Liver (tissue), 3 donors: Measurements from ENCODE around the gene PREP.

ENCODE experiments used
- CTCF ChIP-seq: fragments of 150-350 bp; IDR thresholded peaks from 2 replicates; pipeline ENCODE4 v1.5.1; 2017; ENCODE audit warnings: improper control_type of control experiment, low read depth, low read length; ENCODE audit not compliant: missing input control
- FOXA1 ChIP-seq: IDR thresholded peaks from 2 replicates; pipeline ENCODE4 v1.6.1; 2016; ENCODE audit warnings: antibody characterized with exemption
- FOXA2 ChIP-seq: IDR thresholded peaks from 2 replicates; pipeline ENCODE4 v1.6.1; 2016; ENCODE audit warnings: antibody characterized with exemption
- GABPA ChIP-seq, 2 donors: IDR thresholded peaks in 1 of 2; conservative IDR thresholded peaks in 1 of 2; 2 replicates each; pipeline ENCODE4 v1.6.1; 2016; ENCODE audit warnings: antibody characterized with exemption in 2 of 2, mild to moderate bottlenecking in 1 of 2, moderate library complexity in 1 of 2
- HNF4A ChIP-seq, 2 donors: conservative IDR thresholded peaks; 2 replicates each; pipeline ENCODE4 v1.6.1; 2016; ENCODE audit warnings: antibody characterized with exemption in 2 of 2, mild to moderate bottlenecking in 2 of 2
- JUND ChIP-seq, 2 donors: IDR thresholded peaks; 2 replicates each; pipeline ENCODE4 v1.6.1; 2016; ENCODE audit warnings: antibody characterized with exemption in 2 of 2
- MAX ChIP-seq: IDR thresholded peaks from 2 replicates; pipeline ENCODE4 v1.6.1; 2016; ENCODE audit warnings: antibody characterized with exemption
- RAD21 ChIP-seq, 2 donors: IDR thresholded peaks; 2 replicates each; pipeline ENCODE4 v1.6.1; 2016; ENCODE audit warnings: antibody characterized with exemption in 2 of 2, mild to moderate bottlenecking in 2 of 2
- REST ChIP-seq: IDR thresholded peaks from 2 replicates; pipeline ENCODE4 v1.6.1; 2016; ENCODE audit warnings: antibody characterized with exemption, mild to moderate bottlenecking
- SP1 ChIP-seq: IDR thresholded peaks from 2 replicates; pipeline ENCODE4 v1.6.1; 2018; ENCODE audit warnings: antibody characterized with exemption, mild to moderate bottlenecking
- YY1 ChIP-seq: IDR thresholded peaks from 2 replicates; pipeline ENCODE4 v1.6.1; 2016; ENCODE audit warnings: antibody characterized with exemption, mild to moderate bottlenecking
- TF ChIP-seq, protein P1 (sequence below): IDR thresholded peaks from 2 replicates; pipeline ENCODE4 v1.6.1; 2016; ENCODE audit warnings: antibody characterized with exemption
- donor health status: healthy.
- donor health status: healthy.

DNA sequence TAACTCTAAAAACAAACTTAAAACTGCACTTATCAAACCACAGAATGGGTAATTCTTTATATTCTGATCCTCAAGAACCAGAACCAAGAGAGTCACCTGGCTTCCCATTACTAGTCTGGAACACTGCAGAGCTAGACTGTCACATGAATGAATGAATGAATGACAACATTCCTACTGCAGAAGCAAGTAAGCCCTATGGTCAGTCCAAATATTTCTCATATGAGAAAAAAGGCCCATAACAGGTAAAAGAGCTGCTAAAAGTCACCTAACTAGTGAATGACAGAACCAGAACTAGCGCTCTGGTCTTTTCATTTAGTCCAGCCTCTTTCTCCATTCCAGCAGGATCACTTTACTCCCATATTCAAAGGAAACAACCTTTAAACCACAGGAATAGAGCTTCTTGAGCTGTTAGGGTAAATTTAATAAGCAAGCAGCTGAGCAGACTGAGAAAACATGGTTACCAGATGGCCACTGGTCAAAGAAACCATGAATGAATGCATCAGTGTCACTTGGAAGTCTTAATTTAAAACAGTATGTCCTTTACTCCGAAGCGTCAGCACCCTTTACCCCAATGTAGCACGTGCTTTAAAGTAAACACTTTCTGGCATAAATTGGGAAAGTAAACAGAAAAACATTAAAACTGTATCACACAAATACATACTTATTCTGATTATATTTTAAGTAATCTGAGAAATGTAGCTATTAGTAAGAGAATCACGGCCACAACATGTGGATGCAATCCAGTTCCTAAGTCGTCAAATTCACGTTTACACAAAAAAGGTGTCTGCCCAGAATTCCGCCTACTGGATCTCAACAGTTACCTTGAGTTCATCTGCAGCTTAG lies 1.4 kb downstream of the PREP start:
- TF ChIP-seq CTCF: no peak
- TF ChIP-seq, protein P1, sequence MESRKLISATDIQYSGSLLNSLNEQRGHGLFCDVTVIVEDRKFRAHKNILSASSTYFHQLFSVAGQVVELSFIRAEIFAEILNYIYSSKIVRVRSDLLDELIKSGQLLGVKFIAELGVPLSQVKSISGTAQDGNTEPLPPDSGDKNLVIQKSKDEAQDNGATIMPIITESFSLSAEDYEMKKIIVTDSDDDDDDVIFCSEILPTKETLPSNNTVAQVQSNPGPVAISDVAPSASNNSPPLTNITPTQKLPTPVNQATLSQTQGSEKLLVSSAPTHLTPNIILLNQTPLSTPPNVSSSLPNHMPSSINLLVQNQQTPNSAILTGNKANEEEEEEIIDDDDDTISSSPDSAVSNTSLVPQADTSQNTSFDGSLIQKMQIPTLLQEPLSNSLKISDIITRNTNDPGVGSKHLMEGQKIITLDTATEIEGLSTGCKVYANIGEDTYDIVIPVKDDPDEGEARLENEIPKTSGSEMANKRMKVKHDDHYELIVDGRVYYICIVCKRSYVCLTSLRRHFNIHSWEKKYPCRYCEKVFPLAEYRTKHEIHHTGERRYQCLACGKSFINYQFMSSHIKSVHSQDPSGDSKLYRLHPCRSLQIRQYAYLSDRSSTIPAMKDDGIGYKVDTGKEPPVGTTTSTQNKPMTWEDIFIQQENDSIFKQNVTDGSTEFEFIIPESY: no peak
- no peak for TF ChIP-seq SP1
- TF ChIP-seq GABPA (IDR thresholded peaks at IDR 0.05 in 1 of 2, conservative IDR thresholded peaks at IDR 0.05 in 1 of 2): no peak
- no peak for TF ChIP-seq HNF4A (conservative IDR thresholded peaks at IDR 0.05)
- TF ChIP-seq FOXA2: peak; percentile 16
- TF ChIP-seq FOXA1: no peak
- no peak for TF ChIP-seq JUND (IDR thresholded peaks at IDR 0.05)
- no peak for TF ChIP-seq YY1
- TF ChIP-seq RAD21 (IDR thresholded peaks at IDR 0.05): no peak
- TF ChIP-seq MAX: peak; percentile 22
- no peak for TF ChIP-seq REST
